GM18507 (cell line): Measurements from ENCODE around the gene IFI30.
"Not testable (repeated sequence)": the region's sequence is repeated elsewhere in the genome, so short reads cannot be mapped to it uniquely, and the experiment has no call there.

Experiments used
- DNase-seq: peaks from one replicate; pipeline ENCODE4 v3.0.0; 2011; ENCODE audit warnings: low read depth; ENCODE audit not compliant: insufficient read length; ENCODE audit errors: extremely low spot score
- FAIRE-seq: peaks from 2 replicates; lab custom pipeline; 2011; peaks lifted over from hg19 to GRCh38; lab: Jason Lieb, UNC

The IFI30 gene

GRCh38 chr19:18150776-18151624 is 22.6 kb upstream of the IFI30 start:
- no peak for DNase-seq
- FAIRE-seq, result no peak

GRCh38 chr19:18152442-18152816 is 21.2 kb upstream of the IFI30 start:
- DNase-seq, result peak; percentile 99
- FAIRE-seq, result peak; percentile 100

- FAIRE-seq, result no peak
- peak; percentile 96 for DNase-seq
Observed at GRCh38 chr19:18152817-18153555, 20.6 kb upstream of the IFI30 start, which contains the start of gene PIK3R2. Gene PIK3R2 (plus strand): TSS chr19:18153163. CDS start chr19:18155880, 2,717 bp downstream.

GRCh38 chr19:18153556-18154134 is 20.0 kb upstream of the IFI30 start:
- no peak for FAIRE-seq
- DNase-seq, result no peak

GRCh38 chr19:18155095-18156087 is 18.2 kb upstream of the IFI30 start:
- FAIRE-seq, result no peak

GRCh38 chr19:18156268-18156667 is 17.3 kb upstream of the IFI30 start:
- no peak for FAIRE-seq
- DNase-seq, result no peak

More at GRCh38 chr19:18155095-18156087, 18.2 kb upstream of the IFI30 start:
- DNase-seq, result no peak

- DNase-seq (no peak), FAIRE-seq (no peak)
Observed at GRCh38 chr19:18156841-18157464, 16.7 kb upstream of the IFI30 start.

- no peak for FAIRE-seq
- no peak for DNase-seq
Observed at GRCh38 chr19:18157465-18158063, 16.0 kb upstream of the IFI30 start.

GRCh38 chr19:18158467-18158866 is 15.1 kb upstream of the IFI30 start:
- DNase-seq (no peak), FAIRE-seq (no peak)

GRCh38 chr19:18159059-18159616 is 14.5 kb upstream of the IFI30 start:
- FAIRE-seq, DNase-seq: not testable (repeated sequence)

GRCh38 chr19:18159810-18160209 is 13.8 kb upstream of the IFI30 start:
- no peak for FAIRE-seq
- no peak for DNase-seq

- DNase-seq (no peak), FAIRE-seq (no peak)
Observed at GRCh38 chr19:18160493-18160970, 13.1 kb upstream of the IFI30 start.

GRCh38 chr19:18160971-18161635 is 12.5 kb upstream of the IFI30 start:
- DNase-seq, result peak; percentile 87
- FAIRE-seq, result peak; percentile 69

GRCh38 chr19:18161636-18162002 is 12.0 kb upstream of the IFI30 start:
- no peak for DNase-seq
- FAIRE-seq, result no peak

GRCh38 chr19:18164072-18164471 is 9.5 kb upstream of the IFI30 start:
- no peak for DNase-seq
- no peak for FAIRE-seq

GRCh38 chr19:18165794-18166544 is 7.6 kb upstream of the IFI30 start:
- DNase-seq (no peak), FAIRE-seq (no peak)

- DNase-seq, result no peak
- FAIRE-seq, result no peak
Observed at GRCh38 chr19:18167011-18167410, 6.6 kb upstream of the IFI30 start.
